GM19193 (cell line): ENCODE data around the gene ITGB8.

Experiments used
- POLR2A ChIP-seq: IDR thresholded peaks from 4 replicates; pipeline ENCODE4 v1.6.1; 2011; ENCODE audit not compliant: insufficient read depth, insufficient read length; ENCODE audit errors: extremely low read depth

Gene ITGB8

DNA sequence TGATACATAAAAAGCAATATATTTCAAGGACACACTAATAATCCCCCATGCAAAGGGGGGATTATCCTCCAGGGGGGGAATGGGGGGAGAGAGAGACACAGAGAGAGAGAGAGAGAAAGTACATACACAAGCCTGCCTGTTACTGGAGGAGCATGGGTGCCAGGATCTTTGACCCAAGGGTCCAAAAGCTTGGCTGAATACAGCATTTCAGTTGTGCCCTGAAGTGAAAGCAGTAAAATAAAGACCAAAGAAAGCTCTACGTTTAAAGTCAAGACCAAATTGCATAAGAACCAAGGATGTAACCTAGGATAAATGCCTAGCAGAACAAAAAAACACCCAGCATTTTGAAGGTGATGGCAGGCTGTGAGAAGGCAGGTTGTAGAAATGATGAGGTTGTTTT lies 27.8 kb upstream of the ITGB8 start:
- no peak for TF ChIP-seq POLR2A

DNA sequence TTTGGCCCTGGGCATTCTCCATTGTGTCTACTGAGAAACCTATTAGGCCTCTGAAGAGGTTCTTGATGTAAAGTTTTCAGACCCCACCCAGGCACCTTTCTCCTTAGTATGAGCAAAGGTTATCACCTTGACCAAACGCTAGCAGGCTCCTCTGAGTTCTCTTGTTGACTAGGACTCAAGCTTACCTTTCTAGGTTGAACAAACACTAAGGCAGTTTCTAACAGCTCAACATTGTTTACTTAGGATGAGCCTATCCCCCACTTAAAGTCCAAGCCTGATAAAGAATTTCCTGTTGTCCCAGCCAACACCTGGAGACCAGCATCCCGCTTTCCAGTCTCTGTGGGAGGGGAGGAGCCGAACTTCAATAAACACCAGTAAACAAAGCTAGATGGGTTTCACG lies 26.3 kb upstream of the ITGB8 start:
- TF ChIP-seq POLR2A: no peak

DNA sequence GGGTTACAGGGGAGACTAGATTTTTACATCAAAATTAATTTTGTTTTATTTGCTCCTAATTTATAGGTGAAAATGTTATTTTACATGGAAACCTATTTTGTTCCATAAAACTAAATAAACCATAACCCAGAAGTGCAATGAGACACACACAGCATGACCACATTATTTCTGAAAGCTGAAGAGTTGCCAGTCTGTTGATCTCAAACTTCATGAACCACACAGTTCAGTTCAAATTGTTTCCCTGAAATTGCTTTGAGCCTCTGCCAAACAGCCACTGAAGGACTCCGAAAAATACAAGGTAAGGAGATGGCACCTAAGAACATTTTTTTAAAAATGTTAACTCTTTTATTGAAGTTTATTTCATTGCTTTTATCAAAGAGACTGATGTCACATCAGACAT lies 25.0 kb upstream of the ITGB8 start:
- TF ChIP-seq POLR2A: no peak

DNA sequence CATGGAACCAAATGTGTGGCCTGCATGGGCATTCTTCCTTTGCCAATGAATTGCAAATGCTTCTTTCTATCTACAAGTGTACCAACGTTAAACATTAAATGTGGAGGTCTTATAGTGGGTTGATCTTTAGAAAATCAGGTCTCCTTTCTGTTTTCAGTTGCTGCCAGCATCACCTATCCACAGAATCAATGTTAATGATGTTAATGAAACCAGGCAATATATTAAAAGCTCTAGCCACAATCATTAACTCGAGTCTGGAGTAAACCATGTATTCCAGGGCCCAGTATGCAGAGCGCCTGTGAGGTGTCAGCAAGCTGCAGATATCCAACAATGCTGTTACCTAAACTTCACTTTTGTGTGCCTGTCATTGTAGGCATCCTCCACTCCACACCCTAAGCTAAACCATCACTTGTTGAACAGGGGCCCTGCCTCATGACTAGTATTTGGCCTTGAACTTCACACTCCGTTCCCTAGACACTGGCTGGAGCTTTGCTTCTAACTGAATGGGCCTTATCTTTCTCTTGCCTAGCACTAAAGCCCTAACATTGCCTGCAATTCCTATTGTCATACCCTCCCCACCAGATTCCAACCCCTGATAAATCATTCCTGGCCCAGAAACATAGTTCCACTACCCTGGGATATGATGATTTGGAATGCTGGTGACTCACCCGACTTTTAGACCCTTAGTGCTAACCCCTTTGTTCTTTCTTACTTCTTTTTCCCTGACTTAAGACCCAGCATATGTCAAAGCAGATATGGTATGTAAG lies 24.3 kb upstream of the ITGB8 start:
- no peak for TF ChIP-seq POLR2A

DNA sequence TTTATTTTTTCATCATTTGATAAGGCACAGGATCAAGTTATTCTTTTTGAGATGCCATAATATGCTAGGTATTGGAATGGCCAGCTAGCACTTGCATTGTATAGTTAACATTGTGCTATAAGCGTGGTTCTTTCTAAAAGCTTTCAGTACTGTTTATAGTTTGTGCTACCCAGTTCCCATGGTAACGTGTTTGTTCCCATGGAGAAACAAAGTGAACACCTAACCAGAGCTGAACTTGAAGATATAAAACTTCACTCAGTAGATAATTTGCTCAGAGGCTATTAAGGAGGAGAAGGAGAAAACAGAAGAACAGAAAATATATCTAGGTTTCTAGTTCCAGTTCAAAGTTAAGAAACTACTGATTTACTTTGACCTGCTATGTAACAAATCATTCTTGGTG lies 23.6 kb upstream of the ITGB8 start:
- TF ChIP-seq POLR2A: no peak

DNA sequence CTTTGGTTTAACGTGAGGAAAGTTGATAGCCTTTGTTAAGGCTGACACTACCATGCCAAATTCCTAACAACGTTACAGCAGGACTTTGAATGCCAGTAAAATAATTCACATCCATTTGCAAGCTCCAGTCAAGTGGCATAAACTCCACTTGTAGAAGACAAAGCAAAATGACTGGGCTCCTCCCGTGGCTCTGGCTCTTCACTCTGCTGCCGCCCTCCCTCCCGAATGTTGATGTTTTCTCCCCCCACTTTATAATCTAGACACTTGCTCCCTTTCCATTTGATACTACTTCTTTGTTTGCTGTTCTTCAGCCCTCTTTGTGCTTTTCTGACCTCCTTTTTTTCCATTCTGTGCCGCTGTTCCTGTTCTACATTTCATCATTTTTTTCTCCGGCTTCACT lies 22.8 kb upstream of the ITGB8 start:
- TF ChIP-seq POLR2A: no peak

DNA sequence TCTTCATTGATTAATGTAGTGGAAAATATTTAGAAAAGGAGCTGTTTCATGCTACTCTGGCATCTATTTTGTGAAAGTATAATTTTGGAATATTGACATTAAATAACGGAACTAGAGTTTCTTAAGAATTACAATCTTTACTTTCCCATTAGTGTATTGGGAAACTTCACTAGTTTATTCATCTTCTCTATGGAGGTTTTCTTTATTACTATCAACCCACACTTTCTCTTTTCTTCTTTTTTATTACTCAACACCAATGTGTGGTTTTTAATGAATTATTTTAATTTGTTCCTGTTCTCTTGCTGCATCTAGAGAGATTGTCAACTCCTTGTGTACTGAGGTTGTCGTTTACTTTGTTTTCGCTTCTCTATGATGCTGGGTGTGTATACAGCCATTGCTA lies 20.4 kb upstream of the ITGB8 start:
- no peak for TF ChIP-seq POLR2A

DNA sequence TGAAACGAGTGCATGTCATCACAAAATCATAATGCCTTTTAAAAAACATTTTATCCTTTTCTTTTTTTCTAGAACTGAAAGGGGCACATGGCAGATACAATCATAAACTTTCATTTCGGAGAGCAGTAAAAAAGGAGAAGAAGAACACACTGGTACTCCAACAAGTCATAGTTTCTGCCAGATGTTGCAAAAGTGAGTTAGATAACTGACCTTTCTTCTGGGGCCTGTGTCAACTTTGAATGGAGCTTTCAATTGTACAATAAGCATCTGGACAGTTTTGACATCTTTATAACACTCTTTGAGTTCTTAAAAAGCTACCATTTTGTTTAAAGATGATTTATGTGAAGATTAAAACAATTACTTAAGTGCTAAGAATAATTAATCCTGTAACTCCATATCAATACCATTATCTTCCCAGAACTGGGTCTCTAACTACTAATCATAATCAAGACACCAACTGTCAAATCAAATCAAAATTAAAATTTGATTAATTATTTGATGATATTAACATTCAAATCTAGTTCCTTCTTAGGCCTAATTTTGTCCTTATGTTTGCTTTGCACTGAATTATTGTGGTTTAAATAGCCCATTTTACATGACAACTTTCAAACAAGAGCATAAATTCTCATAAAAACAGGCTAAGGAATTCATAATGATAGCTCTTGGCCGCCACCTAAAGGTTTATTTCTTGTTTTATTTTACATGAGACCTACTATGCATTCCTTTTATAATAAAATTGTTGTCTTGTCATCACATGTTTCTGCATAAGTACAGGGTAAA lies 19.5 kb upstream of the ITGB8 start:
- TF ChIP-seq POLR2A: no peak

DNA sequence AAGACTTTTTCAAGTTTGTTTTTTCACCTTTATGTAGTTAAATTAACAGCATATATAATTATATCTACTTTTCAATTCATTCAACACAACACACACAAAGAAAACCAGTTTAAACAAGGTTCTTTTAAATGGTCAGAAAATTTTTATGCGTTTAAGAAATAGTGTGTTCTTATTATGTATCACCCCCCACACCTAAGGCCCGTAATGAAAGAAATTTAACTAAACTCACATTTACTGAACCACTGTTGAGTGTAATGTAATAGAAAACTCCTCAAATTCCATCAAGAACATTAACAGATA lies 19.0 kb upstream of the ITGB8 start:
- TF ChIP-seq POLR2A: no peak

DNA sequence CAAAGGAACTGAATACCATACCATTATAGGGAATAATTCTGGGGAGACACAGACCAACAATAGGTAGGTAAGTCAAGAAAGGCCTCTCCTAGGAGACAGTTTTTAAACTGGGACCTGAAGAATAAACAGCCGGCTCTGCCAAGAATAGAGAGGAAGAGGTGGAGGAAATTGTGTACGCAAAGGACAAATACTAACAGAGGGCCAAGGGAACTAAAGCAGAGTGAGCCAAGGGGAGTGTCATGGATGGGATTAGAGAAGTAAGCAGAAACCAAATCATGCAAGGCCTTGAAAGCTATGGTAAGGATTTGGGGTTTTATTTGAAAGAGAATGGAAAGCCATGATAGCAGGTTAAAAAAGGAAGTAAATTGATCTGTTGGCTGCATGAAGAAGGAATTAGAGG lies 18.1 kb upstream of the ITGB8 start:
- TF ChIP-seq POLR2A: no peak

DNA sequence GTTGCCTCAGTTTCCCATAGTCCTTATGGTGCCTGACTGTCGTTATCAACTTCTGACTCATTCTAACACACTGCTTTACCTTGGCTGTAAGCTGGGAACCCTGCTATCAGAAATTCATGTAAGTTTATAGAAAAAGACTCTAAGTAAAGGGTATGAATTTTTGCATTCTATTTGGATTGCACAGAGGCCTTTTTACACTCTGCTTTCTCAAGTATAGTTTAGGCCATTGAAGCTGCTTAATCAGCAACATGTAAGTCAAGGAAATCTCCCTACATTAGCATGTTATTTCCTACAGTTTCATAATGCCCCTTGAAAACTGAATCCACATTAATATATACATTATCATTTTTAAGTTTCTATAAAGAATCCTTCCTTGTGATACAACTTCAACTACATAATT lies 17.1 kb upstream of the ITGB8 start:
- TF ChIP-seq POLR2A: no peak

DNA sequence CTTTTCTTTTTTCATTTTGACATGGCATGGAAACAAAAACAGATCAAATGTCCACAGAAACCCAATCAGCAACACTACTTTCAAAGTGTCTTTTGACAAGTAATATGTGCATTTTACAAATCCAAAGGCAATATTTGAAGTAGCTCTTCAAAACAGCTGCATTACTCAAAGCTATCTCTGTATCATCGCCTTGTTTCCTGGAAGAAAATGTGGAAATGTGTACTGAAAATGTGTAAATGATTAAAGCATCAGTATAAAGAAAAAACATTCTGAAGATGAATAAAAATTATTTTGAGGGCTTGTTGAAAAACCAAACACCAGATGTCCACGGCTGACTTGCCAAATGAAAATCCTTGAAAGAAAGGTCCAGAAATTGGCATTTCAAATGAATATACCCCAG lies 16.5 kb upstream of the ITGB8 start:
- no peak for TF ChIP-seq POLR2A

DNA sequence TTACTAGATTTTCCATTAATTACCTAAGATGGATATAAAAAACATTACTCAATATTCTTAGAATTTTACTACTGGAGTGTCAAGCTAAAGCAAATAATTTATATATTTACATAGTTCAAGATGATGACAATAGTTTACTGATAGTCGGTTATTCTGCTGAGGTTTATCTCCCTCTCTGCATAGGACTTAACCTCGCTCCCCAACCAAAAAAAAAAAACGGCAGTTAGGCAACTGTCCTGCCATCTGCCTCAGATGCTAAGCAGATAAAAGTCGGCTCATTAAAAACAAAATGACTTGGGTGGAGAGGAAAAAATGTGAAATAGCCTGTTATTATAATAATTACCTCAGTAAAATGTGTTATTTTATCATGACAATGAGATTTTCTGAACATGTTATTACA lies 14.0 kb upstream of the ITGB8 start:
- TF ChIP-seq POLR2A: no peak

DNA sequence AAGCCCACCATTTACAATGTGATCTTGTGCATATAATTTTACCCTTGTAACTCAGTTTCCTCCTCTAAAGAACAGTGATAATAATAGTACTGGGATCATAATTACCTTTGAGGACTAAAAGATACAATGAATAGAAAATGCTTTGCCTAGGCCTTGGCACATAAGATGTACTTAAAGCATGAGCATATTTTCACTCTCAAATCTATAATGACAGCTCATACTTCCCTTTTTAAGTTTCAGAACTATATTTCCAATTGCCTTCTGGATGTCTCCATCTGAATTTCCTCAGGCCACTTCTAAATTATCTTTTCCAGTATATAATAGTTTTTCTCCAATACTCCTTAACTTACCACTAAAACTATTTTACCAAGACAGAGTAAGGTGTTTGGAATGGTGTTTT lies 13.3 kb upstream of the ITGB8 start:
- no peak for TF ChIP-seq POLR2A

DNA sequence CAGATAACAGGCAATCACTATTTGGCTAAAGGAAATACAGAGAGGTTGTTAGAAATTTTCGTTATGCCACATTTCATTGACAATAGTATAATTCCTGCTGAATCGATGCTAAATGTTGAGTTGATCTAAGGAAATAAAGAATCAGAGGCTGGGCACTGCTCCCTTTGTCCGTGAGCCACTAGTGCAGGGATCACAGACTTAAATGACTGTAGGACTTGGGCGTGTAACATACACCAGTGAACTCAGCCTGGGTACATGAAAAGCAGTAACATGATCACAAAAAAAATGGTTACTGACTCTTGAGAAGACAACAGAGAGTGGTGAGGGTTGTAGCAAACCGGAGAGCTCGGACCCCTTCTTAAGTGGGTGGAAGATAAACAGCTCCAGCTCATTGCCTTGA lies 11.8 kb upstream of the ITGB8 start:
- TF ChIP-seq POLR2A: no peak

DNA sequence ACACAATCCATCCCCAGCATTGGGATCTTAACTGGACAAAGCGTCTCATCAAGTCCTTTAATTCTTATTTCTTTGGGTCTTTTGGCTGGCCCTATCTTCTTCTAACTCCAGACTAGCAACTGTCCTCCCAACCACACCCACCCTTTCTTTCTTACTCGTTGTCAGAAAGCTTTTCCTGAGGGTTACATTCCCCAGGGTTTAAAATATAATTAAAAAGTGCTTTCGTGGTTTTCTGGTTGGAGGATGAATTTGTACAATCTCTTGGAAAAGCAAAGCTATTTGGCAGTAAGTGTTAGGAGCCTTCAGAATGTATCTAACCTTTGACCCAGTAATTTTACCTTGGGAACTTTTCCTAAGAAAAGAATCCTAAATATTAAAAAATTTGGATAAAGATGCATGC lies 10.4 kb upstream of the ITGB8 start:
- no peak for TF ChIP-seq POLR2A

DNA sequence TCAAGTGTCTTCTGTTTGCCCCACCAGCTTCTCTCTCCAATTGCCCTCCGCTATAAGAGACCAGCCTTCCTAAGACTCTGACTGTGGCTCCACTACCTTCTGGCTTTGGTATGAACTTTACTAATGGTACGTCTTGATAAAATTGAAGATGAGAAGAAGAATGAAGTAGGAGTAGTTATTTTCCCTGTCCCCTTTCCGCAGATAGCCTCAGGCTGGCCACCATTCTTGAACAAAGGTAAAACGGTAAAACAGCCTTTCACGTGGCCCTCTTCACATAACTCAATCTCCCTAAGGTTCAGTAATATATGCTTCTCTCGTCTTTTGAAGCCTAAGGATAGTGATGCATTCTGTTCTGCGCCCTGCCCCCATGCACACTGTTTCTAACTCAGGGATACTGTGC lies 9.9 kb upstream of the ITGB8 start:
- TF ChIP-seq POLR2A: no peak

DNA sequence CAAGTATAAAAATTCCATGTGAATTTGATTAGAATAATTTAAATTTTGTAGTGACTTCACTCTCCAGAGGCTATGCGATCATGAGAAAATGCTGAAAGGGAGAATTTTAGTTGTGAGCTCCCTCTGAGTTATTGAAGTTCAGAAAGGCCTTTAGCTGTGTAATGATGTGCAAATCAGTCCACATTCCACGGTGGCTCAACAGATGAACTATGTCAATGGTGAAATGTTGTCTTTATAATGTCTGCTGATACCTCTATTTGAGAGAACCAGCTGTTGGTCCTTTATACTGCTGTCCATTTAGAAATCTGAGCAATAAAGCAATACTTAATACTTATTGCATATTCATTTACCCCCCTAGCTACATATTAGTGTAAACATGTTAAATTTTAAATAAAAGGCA lies 7.1 kb upstream of the ITGB8 start:
- TF ChIP-seq POLR2A: no peak

DNA sequence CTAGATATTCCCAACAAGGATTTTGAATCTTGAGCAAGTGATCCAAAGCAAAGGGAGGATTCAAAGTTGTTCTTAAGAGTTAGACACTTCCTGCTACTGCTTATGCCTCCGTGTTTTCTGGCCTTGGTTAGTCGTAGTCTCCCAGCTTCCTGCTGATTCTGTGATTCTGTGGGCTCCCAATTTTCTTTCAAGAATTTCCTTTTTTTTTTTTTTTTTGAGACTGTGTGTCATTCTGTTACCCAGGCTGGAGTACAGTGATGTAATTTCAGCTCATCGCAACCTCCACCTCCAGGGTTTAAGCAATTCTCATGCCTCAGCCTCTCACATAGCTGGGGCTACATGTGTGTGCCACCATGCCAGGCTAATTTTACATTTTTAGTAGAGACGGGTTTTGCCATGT lies 4.4 kb upstream of the ITGB8 start:
- no peak for TF ChIP-seq POLR2A
